ENCODE results near the gene POLE2. TPM values are rescaled to one million over a fixed set of nuclear protein-coding genes. Genes with fewer than 3 reads are reported as not detected.

POLE2 gene
- total RNA-seq, 1 donor from 2014 or later, result 3.0 TPM

- Mint-ChIP-seq H3K4me3 (ENCODE audit: unreplicated experiment) (peak overlapping the region; percentile 99), H3K27ac (ENCODE audit: unreplicated experiment) (peak overlapping the region; percentile 92), H3K27me3 (ENCODE audit: low read depth, unreplicated experiment) (no peaks in the 10 kb centered on the region), H3K4me1 (ENCODE audit: low read depth, unreplicated experiment) (peaks cover 5% of the 10 kb centered on the region), H3K36me3 (ENCODE audit: low read depth, unreplicated experiment) (peaks cover 2% of the 10 kb centered on the region), H3K9me3 (ENCODE audit: unreplicated experiment) (no peaks in the 10 kb centered on the region)
- Histone ChIP-seq H3K27ac (ENCODE audit: low read depth, low read length) (peak overlapping the region; percentile 98), H3K9ac (ENCODE audit: low read length) (peak overlapping the region; percentile 98), H3K9me3 (ENCODE audit: insufficient read depth, low read depth, low read length) (no peaks in the 10 kb centered on the region), H3K79me2 (ENCODE audit: insufficient read depth, low read length) (peaks cover 50% of the 10 kb centered on the region), H3K27me3 (ENCODE audit: insufficient read depth, low read length) (no peaks in the 10 kb centered on the region), H3K4me3 (ENCODE audit: insufficient read depth, low read depth, low read length) (peak overlapping the region; percentile 79), H3K4me2 (ENCODE audit: low read length) (peak overlapping the region; percentile 88), H3K4me1 (ENCODE audit: insufficient read depth, low read length) (peaks cover 10% of the 10 kb centered on the region), H3K36me3 (ENCODE audit: insufficient read depth, low read length) (peaks cover 4% of the 10 kb centered on the region), H4K20me1 (ENCODE audit: insufficient read depth, low read length) (no peaks in the 10 kb centered on the region), H2AFZ (ENCODE audit: low read depth, low read length) (peak overlapping the region; percentile 98)
- DNase-seq (ENCODE audit: low read depth) (no peak), FAIRE-seq (no peak)
- TF ChIP-seq, protein P1, sequence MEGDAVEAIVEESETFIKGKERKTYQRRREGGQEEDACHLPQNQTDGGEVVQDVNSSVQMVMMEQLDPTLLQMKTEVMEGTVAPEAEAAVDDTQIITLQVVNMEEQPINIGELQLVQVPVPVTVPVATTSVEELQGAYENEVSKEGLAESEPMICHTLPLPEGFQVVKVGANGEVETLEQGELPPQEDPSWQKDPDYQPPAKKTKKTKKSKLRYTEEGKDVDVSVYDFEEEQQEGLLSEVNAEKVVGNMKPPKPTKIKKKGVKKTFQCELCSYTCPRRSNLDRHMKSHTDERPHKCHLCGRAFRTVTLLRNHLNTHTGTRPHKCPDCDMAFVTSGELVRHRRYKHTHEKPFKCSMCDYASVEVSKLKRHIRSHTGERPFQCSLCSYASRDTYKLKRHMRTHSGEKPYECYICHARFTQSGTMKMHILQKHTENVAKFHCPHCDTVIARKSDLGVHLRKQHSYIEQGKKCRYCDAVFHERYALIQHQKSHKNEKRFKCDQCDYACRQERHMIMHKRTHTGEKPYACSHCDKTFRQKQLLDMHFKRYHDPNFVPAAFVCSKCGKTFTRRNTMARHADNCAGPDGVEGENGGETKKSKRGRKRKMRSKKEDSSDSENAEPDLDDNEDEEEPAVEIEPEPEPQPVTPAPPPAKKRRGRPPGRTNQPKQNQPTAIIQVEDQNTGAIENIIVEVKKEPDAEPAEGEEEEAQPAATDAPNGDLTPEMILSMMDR (IDR thresholded peaks at IDR 0.05; ENCODE audit: insufficient read depth, low read depth, low read length), result no peak
- no peak for TF ChIP-seq EZH2 (IDR thresholded peaks at IDR 0.05; ENCODE audit: insufficient read depth, low read length)
Observed at GRCh38 chr14:49598189-49598484, 89.9 kb downstream of the POLE2 start.

- no peak for TF ChIP-seq EZH2 (IDR thresholded peaks at IDR 0.05; ENCODE audit: insufficient read depth, low read length)
- TF ChIP-seq, protein P1 (IDR thresholded peaks at IDR 0.05; ENCODE audit: insufficient read depth, low read depth, low read length), result no peak
- Histone ChIP-seq H2AFZ (ENCODE audit: low read depth, low read length) (no peak overlapping the region), H3K9me3 (ENCODE audit: insufficient read depth, low read depth, low read length) (no peaks in the 10 kb centered on the region), H3K36me3 (ENCODE audit: insufficient read depth, low read length) (no peaks in the 10 kb centered on the region), H3K9ac (ENCODE audit: low read length) (no peak overlapping the region), H3K4me1 (ENCODE audit: insufficient read depth, low read length) (peaks cover 13% of the 10 kb centered on the region), H3K79me2 (ENCODE audit: insufficient read depth, low read length) (peaks cover 21% of the 10 kb centered on the region), H3K4me3 (ENCODE audit: insufficient read depth, low read depth, low read length) (no peak overlapping the region), H4K20me1 (ENCODE audit: insufficient read depth, low read length) (no peaks in the 10 kb centered on the region), H3K4me2 (ENCODE audit: low read length) (peak overlapping the region; percentile 23), H3K27ac (ENCODE audit: low read depth, low read length) (no peak overlapping the region), H3K27me3 (ENCODE audit: insufficient read depth, low read length) (no peaks in the 10 kb centered on the region)
- H3K27me3 Mint-ChIP-seq (ENCODE audit: low read depth, unreplicated experiment), result no peaks in the 10 kb centered on the region
- H3K36me3 Mint-ChIP-seq (ENCODE audit: low read depth, unreplicated experiment), result peaks cover 2% of the 10 kb centered on the region
- H3K27ac Mint-ChIP-seq (ENCODE audit: unreplicated experiment), result peak overlapping the region; percentile 16
- H3K4me1 Mint-ChIP-seq (ENCODE audit: low read depth, unreplicated experiment), result peaks cover 2% of the 10 kb centered on the region
- no peak overlapping the region for H3K4me3 Mint-ChIP-seq (ENCODE audit: unreplicated experiment)
- FAIRE-seq (no peak), DNase-seq (ENCODE audit: low read depth) (peak; percentile 78)
- H3K9me3 Mint-ChIP-seq (ENCODE audit: unreplicated experiment), result no peaks in the 10 kb centered on the region
Observed at GRCh38 chr14:49594347-49595091, 93.5 kb downstream of the POLE2 start.

Other genes with a start within 250 kb of the POLE2 start
- 1,089 and 1,231 TPM in 2 replicates for gene RPS29, start 101.8 kb downstream of the POLE2 start, total RNA-seq
- 9.9 and 10.0 TPM in 2 replicates for gene LRR1, start 89.3 kb downstream of the POLE2 start, total RNA-seq
- gene RPL36AL, start 67.6 kb downstream of the POLE2 start, total RNA-seq, result 166 and 194 TPM in 2 replicates
- gene MGAT2, start 67.4 kb downstream of the POLE2 start, total RNA-seq, result 55.5 and 56.0 TPM in 2 replicates
- gene DNAAF2, start 53.0 kb downstream of the POLE2 start, total RNA-seq, result 8.7 and 10.7 TPM in 2 replicates
- gene KLHDC1, start 4.9 kb upstream of the POLE2 start, total RNA-seq, result 0.94 and 1.2 TPM in 2 replicates
- gene KLHDC2, start 79.9 kb upstream of the POLE2 start, total RNA-seq, result 32.1 and 36.7 TPM in 2 replicates
- 61.5 and 63.0 TPM in 2 replicates for gene NEMF, start 164.6 kb upstream of the POLE2 start, total RNA-seq
- 53.1 and 53.4 TPM in 2 replicates for gene ARF6, start 204.9 kb upstream of the POLE2 start, total RNA-seq